GM12878 (cell line): Measurements from ENCODE around the gene CDCA7L. TPM values are rescaled to one million over a fixed set of nuclear protein-coding genes. Genes with fewer than 3 reads are reported as not detected.

ENCODE experiments used
- ATAC-seq: fragments of 200-7000 bp; cut with Tn5 transposase; 3 replicates; pipeline ENCODE4 v1.9.1; 2020; ENCODE audit warnings: mild to moderate bottlenecking, moderate library complexity
- BruUV-seq: library from RNA; stranded (reverse); fragments of 400-500 nt; replicated peaks from 2 replicates; lab custom pipeline; 2021; lab: Mats Ljungman, UMichigan
- CTCF ChIA-PET: fragments of 300-600 bp; sonication (Branson Sonifier 250); formaldehyde crosslinking; extraction: SDS; loops from one replicate; lab custom pipeline; 2021; ENCODE audit warnings: inconsistent platforms; lab: Yijun Ruan, JAX
- POLR2A ChIA-PET: fragments of 350-600 bp; formaldehyde crosslinking; extraction: SDS; loops from one replicate; lab custom pipeline; 2021; ENCODE audit warnings: inconsistent platforms; lab: Charles Lee
- RAD21 ChIA-PET: fragments of 300-600 bp; sonication (Branson Sonifier 250); formaldehyde crosslinking; loops from one replicate; lab custom pipeline; 2023; ENCODE audit warnings: antibody characterized with exemption; ENCODE audit not compliant: unreplicated experiment; lab: Charles Lee
- SMC1A ChIA-PET: fragments of 300-600 bp; sonication (Branson Sonifier 250); formaldehyde crosslinking; loops from one replicate; lab custom pipeline; 2023; ENCODE audit not compliant: unreplicated experiment, uncharacterized antibody; lab: Charles Lee
- DNase-seq: peaks from one replicate; pipeline ENCODE4 v3.0.0-alpha.2; 2011; ENCODE audit warnings: low read depth, low spot score
- FAIRE-seq: peaks from 3 replicates; lab custom pipeline; 2011; peaks lifted over from hg19 to GRCh38; lab: Jason Lieb, UNC
- H2AFZ ChIP-seq: 2 replicates; pipeline ENCODE4 v1.6.0; 2011; ENCODE audit warnings: low read depth, low read length, control low read depth; ENCODE audit not compliant: control insufficient read depth
- H3K27ac ChIP-seq: 2 replicates; pipeline ENCODE4 v1.5.1; 2011; ENCODE audit warnings: control low read depth; ENCODE audit not compliant: control insufficient read depth, insufficient read depth
- H3K27me3 ChIP-seq, 2 experiments: replicated peaks in 1 of 2; 2 replicates each; pipeline versions ENCODE4 v1.6.0 to v1.6.1; 2011; ENCODE audit warnings: low read length in 1 of 2; ENCODE audit not compliant: control insufficient read depth in 2 of 2, insufficient read depth in 2 of 2
- H3K36me3 ChIP-seq, 2 experiments: 2 replicates each; pipeline ENCODE4 v1.5.1; 2011; ENCODE audit warnings: low read length in 1 of 2; ENCODE audit not compliant: control insufficient read depth in 2 of 2, insufficient read depth in 2 of 2
- H3K4me1 ChIP-seq: 2 replicates; pipeline ENCODE4 v1.6.1; 2011; ENCODE audit warnings: mild to moderate bottlenecking, low read length, moderate library complexity, mixed read lengths; ENCODE audit not compliant: control insufficient read depth, insufficient read depth
- H3K4me2 ChIP-seq: 2 replicates; pipeline ENCODE4 v1.6.0; 2011; ENCODE audit warnings: control low read depth; ENCODE audit not compliant: control insufficient read depth, insufficient read depth
- H3K4me3 ChIP-seq: fragments of 200-600 bp; sonication (generic); 2 replicates; pipeline ENCODE4 v1.5.1; 2016
- H3K79me2 ChIP-seq: 2 replicates; pipeline ENCODE4 v1.6.0; 2011; ENCODE audit warnings: low read length; ENCODE audit not compliant: control insufficient read depth, insufficient read depth
- H3K9ac ChIP-seq: 2 replicates; pipeline ENCODE4 v1.8.0; 2011; ENCODE audit warnings: low read length, control low read depth, mixed read lengths; ENCODE audit not compliant: control insufficient read depth, insufficient read depth
- H3K9me3 ChIP-seq: replicated peaks from 3 replicates; pipeline ENCODE4 v1.5.1; 2011; ENCODE audit warnings: mild to moderate bottlenecking, low read length; ENCODE audit not compliant: control insufficient read depth, insufficient read depth
- H4K20me1 ChIP-seq: 2 replicates; pipeline ENCODE4 v1.6.0; 2011; ENCODE audit not compliant: control insufficient read depth, insufficient read depth
- ESRRA ChIP-seq: IDR thresholded peaks from 2 replicates; pipeline ENCODE4 v1.6.1; 2012; ENCODE audit warnings: mild to moderate bottlenecking, low read length, improper control_type of control experiment
- FOS ChIP-seq: IDR thresholded peaks from 3 replicates; pipeline ENCODE4 v1.6.1; 2011; ENCODE audit warnings: borderline replicate concordance; ENCODE audit not compliant: insufficient read length; ENCODE audit errors: extremely low read depth
- NR2C1 ChIP-seq: fragments of 450-650 bp; IDR thresholded peaks from 2 replicates; pipeline ENCODE4 v1.6.1; 2017; ENCODE audit warnings: antibody characterized with exemption, mild to moderate bottlenecking, moderate library complexity
- NR2C2 ChIP-seq: IDR thresholded peaks from 2 replicates; pipeline ENCODE4 v1.6.1; 2011; ENCODE audit warnings: borderline replicate concordance, low read depth; ENCODE audit not compliant: control insufficient read depth, insufficient read length
- RAD21 ChIP-seq: IDR thresholded peaks from 2 replicates; pipeline ENCODE4 v1.6.1; 2011; ENCODE audit warnings: mild to moderate bottlenecking, low read depth, low read length, moderate library complexity; ENCODE audit not compliant: insufficient read depth
- SIX5 ChIP-seq: IDR thresholded peaks from 2 replicates; pipeline ENCODE4 v1.6.1; 2011; ENCODE audit warnings: mild to moderate bottlenecking, low read depth, low read length, moderate library complexity; ENCODE audit not compliant: severe bottlenecking
- SMAD1 ChIP-seq: fragments of 450-650 bp; IDR thresholded peaks from 2 replicates; pipeline ENCODE4 v1.6.1; 2018; ENCODE audit warnings: mild to moderate bottlenecking, low read depth; ENCODE audit not compliant: partially characterized antibody
- SRF ChIP-seq, 2 experiments: IDR thresholded peaks; 2 replicates each; pipeline ENCODE4 v1.6.1; 2011; ENCODE audit warnings: low read depth in 2 of 2, low read length in 2 of 2, mild to moderate bottlenecking in 1 of 2, moderate library complexity in 1 of 2
- TCF3 ChIP-seq: IDR thresholded peaks from 2 replicates; pipeline ENCODE4 v1.6.1; 2012; ENCODE audit warnings: low read depth, mild to moderate bottlenecking, low read length, borderline replicate concordance; ENCODE audit not compliant: insufficient read depth
- ZNF217 ChIP-seq: fragments of 450-650 bp; IDR thresholded peaks from 2 replicates; pipeline ENCODE4 v1.6.1; 2017; ENCODE audit warnings: antibody characterized with exemption, mild to moderate bottlenecking
- ZSCAN29 ChIP-seq: fragments of 450-650 bp; IDR thresholded peaks from 2 replicates; pipeline ENCODE4 v1.6.1; 2017; ENCODE audit warnings: mild to moderate bottlenecking, moderate library complexity
- WGBS: methylation state at CpG from one replicate; pipeline ENCODE4 v1.1.6; 2016; ENCODE audit warnings: low lambda C conversion rate; ENCODE audit not compliant: insufficient replicate concordance, insufficient coverage; ENCODE audit errors: missing lambda C conversion rate; 5-methylcytosine and 5-hydroxymethylcytosine counted together
- in situ Hi-C: fragments of 300-500 bp; cut with MboI; formaldehyde crosslinking; loops from 9 replicates; pipeline ENCODE4 v1.14.3; 2018; ENCODE audit warnings: mixed read lengths
- intact Hi-C: fragments of 100-400 bp; cut with micrococcal nuclease; formaldehyde crosslinking; loops from one replicate; pipeline ENCODE4 v1.14.2; 2022; ENCODE audit not compliant: unreplicated experiment
- polyA plus RNA-seq, 11 experiments: library from polyadenylated mRNA; depleted of rRNA in 4 of 11; unstranded in 6 of 11; stranded (reverse) in 5 of 11; fragments of >200 nt; fragmentation: Nextera tagmentation in 4 of 11; fragmentation: Illumina TruSeq in 1 of 11; extraction: Ambion mirVana in 4 of 11; extraction: Trizol in 1 of 11; gene quantifications; 1 replicate in 1 of 11; 2 replicates in 10 of 11; pipeline versions ENCODE4 v1.2.1 to v1.2.3, GENCODE V29; 2011 to 2016; ENCODE audit warnings: inconsistent platforms in 2 of 11, missing spikeins in 2 of 11, low read depth in 1 of 11
- total RNA-seq, 4 experiments: library from RNA; depleted of rRNA in 3 of 4; stranded (reverse); fragments of >200 nt in 3 of 4; fragmentation: Illumina TruSeq in 1 of 4; extraction: Trizol in 1 of 4; gene quantifications; 2 replicates each; pipeline versions ENCODE4 v1.2.1 to v1.2.3, GENCODE V29; 2013 to 2021
- TF ChIP-seq, protein P1 (sequence below): fragments of 150-350 bp; IDR thresholded peaks from 2 replicates; pipeline ENCODE4 v1.6.1; 2016; ENCODE audit warnings: low read depth, low read length
- TF ChIP-seq, protein P2 (sequence below): fragments of 450-650 bp; IDR thresholded peaks from 2 replicates; pipeline ENCODE4 v1.6.1; 2017; ENCODE audit warnings: low read depth, mild to moderate bottlenecking, moderate library complexity
- TF ChIP-seq, protein P3 (sequence below): fragments of 450-650 bp; IDR thresholded peaks from 2 replicates; pipeline ENCODE4 v1.6.1; 2017; ENCODE audit warnings: antibody characterized with exemption, mild to moderate bottlenecking, moderate library complexity

CDCA7L gene
- total and polyA plus RNA-seq, 10 of the 15 experiments (the other 5 are each of a cell fraction or from before 2014, with no cell fraction given): 30.3 to 92.2 (median 68.5) TPM

DNA sequence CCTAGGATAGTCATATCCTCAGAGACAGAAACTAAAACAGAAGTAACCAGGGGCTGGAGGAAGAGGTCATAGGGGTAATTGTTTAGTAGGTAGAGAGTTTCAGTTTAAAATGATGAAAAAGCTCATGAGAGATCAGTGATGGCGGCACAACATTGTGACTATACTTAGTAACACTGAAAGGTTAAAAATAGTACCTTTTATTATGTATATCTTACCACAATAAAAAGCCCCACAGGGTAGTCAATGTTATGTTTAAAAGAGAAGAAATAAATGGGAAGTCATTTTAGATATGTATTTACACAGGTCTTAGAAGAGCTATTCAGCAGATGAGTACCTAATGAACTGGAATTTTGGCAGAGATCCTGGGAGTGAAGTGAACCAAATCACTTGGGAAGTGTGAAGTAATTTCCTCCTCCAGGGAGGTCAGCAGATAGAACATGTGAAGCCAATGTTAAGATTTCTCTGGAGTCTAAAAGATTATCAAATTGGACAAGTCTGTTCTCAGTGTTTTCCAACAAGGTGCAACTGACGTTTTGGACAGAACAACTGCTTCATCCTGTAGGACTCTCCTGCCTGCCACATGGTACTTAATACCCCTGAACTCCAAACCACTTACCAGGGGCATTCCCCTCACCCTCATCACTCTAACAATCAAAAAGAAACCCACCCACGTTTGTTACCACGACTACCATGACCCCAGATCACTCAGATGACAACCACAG is 6.4 kb downstream of the CDCA7L start:
- ATAC-seq (peak; percentile 78), DNase-seq (peak; percentile 82), FAIRE-seq (peak; percentile 84)
- Histone ChIP-seq H3K4me3 (peak overlapping the region; percentile 31; the same call in 1 of the 2 replicates), H3K9me3 (peaks cover 2% of the 10 kb centered on the region; the same call in 2 of the 3 replicates), H3K9ac (0 out of 2 replicates have a peak overlapping the region, but pooled peaks have one; percentile 15), H3K27ac (peak overlapping the region; percentile 78), H4K20me1 (no peaks in the 10 kb centered on the region), H3K36me3 (no peaks in the 10 kb centered on the region), H3K4me2 (peak overlapping the region; percentile 86), H3K4me1 (peaks cover 37% of the 10 kb centered on the region), H3K27me3 (no peaks in the 10 kb centered on the region), H3K79me2 (peaks cover 26% of the 10 kb centered on the region), H2AFZ (no peak overlapping the region; the same call in 1 of the 2 replicates)
- POLR2A ChIA-PET: interaction anchor here (0.6 to 1.0 kb wide), 9 partner anchors 9 to 1650 kb away, joined by 3 to 7 read pairs (median 4); no protein-coding TSS in a partner anchor
- 2% methylated on average over 4 of the region's 4 CpGs for WGBS
- CTCF ChIA-PET: interaction anchor here (0.9 to 1.0 kb wide), 2 partner anchors 27 to 45 kb away, joined by 3 read pairs; no protein-coding TSS in a partner anchor
- in situ Hi-C loops (loop anchor here (25.0 kb wide), 1 partner anchor 1702 kb away; no protein-coding TSS in a partner anchor), intact Hi-C loops (no loop called here)
- RAD21 ChIA-PET: interaction anchor here (0.6 to 3.7 kb wide), 15 partner anchors 10 to 586 kb away, joined by 3 to 32 read pairs (median 4); no protein-coding TSS in a partner anchor
- no TSS peak for BruUV-seq
- SMC1A ChIA-PET: interaction anchor here (0.5 to 1.7 kb wide), 9 partner anchors 10 to 605 kb away, joined by 3 to 11 read pairs (median 3); no protein-coding TSS in a partner anchor
- TF ChIP-seq RAD21: no peak
- no peak for TF ChIP-seq NR2C2
- 0 out of 4 replicates have a peak, but pooled peaks of 1 of the 2 experiments have one; percentile 58 for TF ChIP-seq SRF (IDR thresholded peaks at IDR 0.05; ENCODE audit: low read depth in 2 of 2, low read length in 2 of 2)
- TF ChIP-seq SMAD1: no peak
- TF ChIP-seq, protein P1, sequence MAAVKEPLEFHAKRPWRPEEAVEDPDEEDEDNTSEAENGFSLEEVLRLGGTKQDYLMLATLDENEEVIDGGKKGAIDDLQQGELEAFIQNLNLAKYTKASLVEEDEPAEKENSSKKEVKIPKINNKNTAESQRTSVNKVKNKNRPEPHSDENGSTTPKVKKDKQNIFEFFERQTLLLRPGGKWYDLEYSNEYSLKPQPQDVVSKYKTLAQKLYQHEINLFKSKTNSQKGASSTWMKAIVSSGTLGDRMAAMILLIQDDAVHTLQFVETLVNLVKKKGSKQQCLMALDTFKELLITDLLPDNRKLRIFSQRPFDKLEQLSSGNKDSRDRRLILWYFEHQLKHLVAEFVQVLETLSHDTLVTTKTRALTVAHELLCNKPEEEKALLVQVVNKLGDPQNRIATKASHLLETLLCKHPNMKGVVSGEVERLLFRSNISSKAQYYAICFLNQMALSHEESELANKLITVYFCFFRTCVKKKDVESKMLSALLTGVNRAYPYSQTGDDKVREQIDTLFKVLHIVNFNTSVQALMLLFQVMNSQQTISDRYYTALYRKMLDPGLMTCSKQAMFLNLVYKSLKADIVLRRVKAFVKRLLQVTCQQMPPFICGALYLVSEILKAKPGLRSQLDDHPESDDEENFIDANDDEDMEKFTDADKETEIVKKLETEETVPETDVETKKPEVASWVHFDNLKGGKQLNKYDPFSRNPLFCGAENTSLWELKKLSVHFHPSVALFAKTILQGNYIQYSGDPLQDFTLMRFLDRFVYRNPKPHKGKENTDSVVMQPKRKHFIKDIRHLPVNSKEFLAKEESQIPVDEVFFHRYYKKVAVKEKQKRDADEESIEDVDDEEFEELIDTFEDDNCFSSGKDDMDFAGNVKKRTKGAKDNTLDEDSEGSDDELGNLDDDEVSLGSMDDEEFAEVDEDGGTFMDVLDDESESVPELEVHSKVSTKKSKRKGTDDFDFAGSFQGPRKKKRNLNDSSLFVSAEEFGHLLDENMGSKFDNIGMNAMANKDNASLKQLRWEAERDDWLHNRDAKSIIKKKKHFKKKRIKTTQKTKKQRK: no peak
- TF ChIP-seq TCF3: 0 out of 2 replicates have a peak, but pooled peaks have one; percentile 28
- TF ChIP-seq ZSCAN29: no peak
- peak; percentile 73 for TF ChIP-seq ZNF217
- no peak for TF ChIP-seq FOS
- TF ChIP-seq ESRRA: no peak
- TF ChIP-seq, protein P2, sequence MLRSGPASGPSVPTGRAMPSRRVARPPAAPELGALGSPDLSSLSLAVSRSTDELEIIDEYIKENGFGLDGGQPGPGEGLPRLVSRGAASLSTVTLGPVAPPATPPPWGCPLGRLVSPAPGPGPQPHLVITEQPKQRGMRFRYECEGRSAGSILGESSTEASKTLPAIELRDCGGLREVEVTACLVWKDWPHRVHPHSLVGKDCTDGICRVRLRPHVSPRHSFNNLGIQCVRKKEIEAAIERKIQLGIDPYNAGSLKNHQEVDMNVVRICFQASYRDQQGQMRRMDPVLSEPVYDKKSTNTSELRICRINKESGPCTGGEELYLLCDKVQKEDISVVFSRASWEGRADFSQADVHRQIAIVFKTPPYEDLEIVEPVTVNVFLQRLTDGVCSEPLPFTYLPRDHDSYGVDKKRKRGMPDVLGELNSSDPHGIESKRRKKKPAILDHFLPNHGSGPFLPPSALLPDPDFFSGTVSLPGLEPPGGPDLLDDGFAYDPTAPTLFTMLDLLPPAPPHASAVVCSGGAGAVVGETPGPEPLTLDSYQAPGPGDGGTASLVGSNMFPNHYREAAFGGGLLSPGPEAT: peak; percentile 79; the same call in 1 of the 2 replicates
- TF ChIP-seq SIX5: no peak
- TF ChIP-seq, protein P3, sequence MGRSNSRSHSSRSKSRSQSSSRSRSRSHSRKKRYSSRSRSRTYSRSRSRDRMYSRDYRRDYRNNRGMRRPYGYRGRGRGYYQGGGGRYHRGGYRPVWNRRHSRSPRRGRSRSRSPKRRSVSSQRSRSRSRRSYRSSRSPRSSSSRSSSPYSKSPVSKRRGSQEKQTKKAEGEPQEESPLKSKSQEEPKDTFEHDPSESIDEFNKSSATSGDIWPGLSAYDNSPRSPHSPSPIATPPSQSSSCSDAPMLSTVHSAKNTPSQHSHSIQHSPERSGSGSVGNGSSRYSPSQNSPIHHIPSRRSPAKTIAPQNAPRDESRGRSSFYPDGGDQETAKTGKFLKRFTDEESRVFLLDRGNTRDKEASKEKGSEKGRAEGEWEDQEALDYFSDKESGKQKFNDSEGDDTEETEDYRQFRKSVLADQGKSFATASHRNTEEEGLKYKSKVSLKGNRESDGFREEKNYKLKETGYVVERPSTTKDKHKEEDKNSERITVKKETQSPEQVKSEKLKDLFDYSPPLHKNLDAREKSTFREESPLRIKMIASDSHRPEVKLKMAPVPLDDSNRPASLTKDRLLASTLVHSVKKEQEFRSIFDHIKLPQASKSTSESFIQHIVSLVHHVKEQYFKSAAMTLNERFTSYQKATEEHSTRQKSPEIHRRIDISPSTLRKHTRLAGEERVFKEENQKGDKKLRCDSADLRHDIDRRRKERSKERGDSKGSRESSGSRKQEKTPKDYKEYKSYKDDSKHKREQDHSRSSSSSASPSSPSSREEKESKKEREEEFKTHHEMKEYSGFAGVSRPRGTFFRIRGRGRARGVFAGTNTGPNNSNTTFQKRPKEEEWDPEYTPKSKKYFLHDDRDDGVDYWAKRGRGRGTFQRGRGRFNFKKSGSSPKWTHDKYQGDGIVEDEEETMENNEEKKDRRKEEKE: no peak
- no peak for TF ChIP-seq NR2C1
